HL-60 (cell line): ENCODE data around the gene AFP.

ENCODE experiments used
- CTCF ChIP-seq: IDR thresholded peaks from one replicate; pipeline ENCODE4 v1.5.1; 2011; ENCODE audit warnings: low read length, control low read depth, inconsistent platforms; ENCODE audit not compliant: insufficient read depth
- POLR2AphosphoS5 ChIP-seq: IDR thresholded peaks from 2 replicates; pipeline ENCODE4 v1.6.1; 2012; ENCODE audit warnings: low read depth

- no peak for TF ChIP-seq CTCF
- no peak for TF ChIP-seq POLR2AphosphoS5
These were observed 16.1 kb downstream of the AFP start for GRCh38 chr4:73451981-73452747.
